ENCODE measurements around the gene DCTN4.

Gene DCTN4

GRCh38 chr5:150662731-150663516 lies 95.9 kb downstream of the DCTN4 start:
- DNase-seq (no peak), ATAC-seq (ENCODE audit: insufficient read depth, low read depth) (no peak)
- H3K4me1 ChIP-seq (ENCODE audit: insufficient read depth, low read length) = no peaks in the 10 kb centered on the region
- H4K20me1 ChIP-seq (ENCODE audit: insufficient read depth, low read length) = no peaks in the 10 kb centered on the region
- no peaks in the 10 kb centered on the region for H3K36me3 ChIP-seq (ENCODE audit: insufficient read depth, low read length)
- H3K27ac ChIP-seq (ENCODE audit: low read length) = no peak overlapping the region
- H3K9me3 ChIP-seq (ENCODE audit: insufficient read depth, low read length, severe bottlenecking) = no peaks in the 10 kb centered on the region
- peaks cover 17% of the 10 kb centered on the region for H3K27me3 ChIP-seq (ENCODE audit: insufficient read depth, low read length, poor library complexity)
- no peak overlapping the region for H3K9ac ChIP-seq (ENCODE audit: low read depth, low read length)
- H3K4me3 ChIP-seq (ENCODE audit: low read depth in 1 of 2, low read length in 2 of 2) = no peak overlapping the region
- no peak for TF ChIP-seq CTCF (IDR thresholded peaks at IDR 0.05; ENCODE audit: borderline replicate concordance, extremely low read depth, low read length, poor library complexity, severe bottlenecking)
- no peaks in the 10 kb centered on the region for H3K79me2 ChIP-seq (ENCODE audit: insufficient read depth, low read length)
- H2AFZ ChIP-seq (ENCODE audit: low read depth, low read length) = no peak overlapping the region
- no peak overlapping the region for H3K4me2 ChIP-seq (ENCODE audit: insufficient read depth, low read length)

- DNase-seq = no peak
- Histone ChIP-seq H3K4me2 (ENCODE audit: insufficient read depth, low read length) (no peak overlapping the region), H2AFZ (ENCODE audit: low read depth, low read length) (no peak overlapping the region), H3K4me3 (ENCODE audit: low read depth in 1 of 2, low read length in 2 of 2) (no peak overlapping the region), H3K9me3 (ENCODE audit: insufficient read depth, low read length, severe bottlenecking) (no peaks in the 10 kb centered on the region), H3K27ac (ENCODE audit: low read length) (no peak overlapping the region), H3K36me3 (ENCODE audit: insufficient read depth, low read length) (no peaks in the 10 kb centered on the region), H3K27me3 (ENCODE audit: insufficient read depth, low read length, poor library complexity) (peaks cover 17% of the 10 kb centered on the region), H3K4me1 (ENCODE audit: insufficient read depth, low read length) (peaks cover 7% of the 10 kb centered on the region), H3K79me2 (ENCODE audit: insufficient read depth, low read length) (no peaks in the 10 kb centered on the region), H4K20me1 (ENCODE audit: insufficient read depth, low read length) (no peaks in the 10 kb centered on the region), H3K9ac (ENCODE audit: low read depth, low read length) (no peak overlapping the region)
- ATAC-seq (ENCODE audit: insufficient read depth, low read depth) = no peak
- TF ChIP-seq EZH2 (IDR thresholded peaks at IDR 0.05; ENCODE audit: borderline replicate concordance, low read depth, low read length, severe bottlenecking) = no peak
- no peak for TF ChIP-seq CTCF (IDR thresholded peaks at IDR 0.05; ENCODE audit: borderline replicate concordance, extremely low read depth, low read length, poor library complexity, severe bottlenecking)
Measured at GRCh38 chr5:150661821-150662596, 96.8 kb downstream of the DCTN4 start.

GRCh38 chr5:150661086-150661485 lies 97.7 kb downstream of the DCTN4 start, which contains the start of gene MYOZ3:
TSS of gene MYOZ3 (plus strand) at chr5:150661251. CDS start at chr5:150662942, 1,691 bp downstream.
- Histone ChIP-seq H3K27ac (ENCODE audit: low read length) (no peak within 1 kb of the TSS), H3K4me1 (ENCODE audit: insufficient read depth, low read length) (peaks cover 14% of the 10 kb centered on the region), H3K79me2 (ENCODE audit: insufficient read depth, low read length) (no peaks in the 10 kb centered on the region), H4K20me1 (ENCODE audit: insufficient read depth, low read length) (no peaks in the 10 kb centered on the region), H3K27me3 (ENCODE audit: insufficient read depth, low read length, poor library complexity) (peaks cover 17% of the 10 kb centered on the region), H3K9ac (ENCODE audit: low read depth, low read length) (no peak within 1 kb of the TSS), H2AFZ (ENCODE audit: low read depth, low read length) (no peak within 1 kb of the TSS), H3K4me3 (ENCODE audit: low read depth in 1 of 2, low read length in 2 of 2) (no peak within 1 kb of the TSS), H3K9me3 (ENCODE audit: insufficient read depth, low read length, severe bottlenecking) (no peaks in the 10 kb centered on the region), H3K4me2 (ENCODE audit: insufficient read depth, low read length) (no peak within 1 kb of the TSS), H3K36me3 (ENCODE audit: insufficient read depth, low read length) (no peaks in the 10 kb centered on the region)
- TF ChIP-seq CTCF (IDR thresholded peaks at IDR 0.05; ENCODE audit: borderline replicate concordance, extremely low read depth, low read length, poor library complexity, severe bottlenecking) (no peak), EZH2 (IDR thresholded peaks at IDR 0.05; ENCODE audit: borderline replicate concordance, low read depth, low read length, severe bottlenecking) (no peak)
- DNase-seq (no peak), ATAC-seq (ENCODE audit: insufficient read depth, low read depth) (no peak)

Data from DND-41 (cell line).